Measurements from ENCODE around the gene SCUBE1.

DNA sequence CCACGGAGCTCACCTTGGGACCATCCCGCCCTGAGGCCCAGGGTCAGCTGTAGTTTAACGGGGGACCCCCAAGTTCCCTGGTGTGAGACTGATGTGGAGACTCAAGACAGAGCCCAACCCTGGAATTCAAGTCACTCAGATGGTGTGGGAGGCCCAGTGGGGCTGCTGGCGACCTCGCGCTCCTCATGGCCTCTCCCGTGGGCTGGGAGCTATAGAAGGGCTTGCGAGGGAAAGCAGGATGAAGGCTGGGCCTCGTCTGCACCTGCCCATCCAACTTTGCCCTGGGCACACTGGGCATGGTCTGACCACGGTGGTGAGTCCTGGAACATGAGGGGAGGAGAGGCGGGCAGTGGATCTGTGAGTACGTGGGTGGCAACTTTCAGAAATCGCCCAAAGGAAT lies 142.6 kb downstream of the SCUBE1 start:
- TF ChIP-seq, protein P1, sequence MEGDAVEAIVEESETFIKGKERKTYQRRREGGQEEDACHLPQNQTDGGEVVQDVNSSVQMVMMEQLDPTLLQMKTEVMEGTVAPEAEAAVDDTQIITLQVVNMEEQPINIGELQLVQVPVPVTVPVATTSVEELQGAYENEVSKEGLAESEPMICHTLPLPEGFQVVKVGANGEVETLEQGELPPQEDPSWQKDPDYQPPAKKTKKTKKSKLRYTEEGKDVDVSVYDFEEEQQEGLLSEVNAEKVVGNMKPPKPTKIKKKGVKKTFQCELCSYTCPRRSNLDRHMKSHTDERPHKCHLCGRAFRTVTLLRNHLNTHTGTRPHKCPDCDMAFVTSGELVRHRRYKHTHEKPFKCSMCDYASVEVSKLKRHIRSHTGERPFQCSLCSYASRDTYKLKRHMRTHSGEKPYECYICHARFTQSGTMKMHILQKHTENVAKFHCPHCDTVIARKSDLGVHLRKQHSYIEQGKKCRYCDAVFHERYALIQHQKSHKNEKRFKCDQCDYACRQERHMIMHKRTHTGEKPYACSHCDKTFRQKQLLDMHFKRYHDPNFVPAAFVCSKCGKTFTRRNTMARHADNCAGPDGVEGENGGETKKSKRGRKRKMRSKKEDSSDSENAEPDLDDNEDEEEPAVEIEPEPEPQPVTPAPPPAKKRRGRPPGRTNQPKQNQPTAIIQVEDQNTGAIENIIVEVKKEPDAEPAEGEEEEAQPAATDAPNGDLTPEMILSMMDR (IDR thresholded peaks at IDR 0.05), result no peak
- no peak for TF ChIP-seq POLR2A (IDR thresholded peaks at IDR 0.05; ENCODE audit: low read depth)
- TF ChIP-seq POLR2AphosphoS5 (IDR thresholded peaks at IDR 0.05), result no peak
- TF ChIP-seq EP300 (IDR thresholded peaks at IDR 0.05), result no peak
